HEK293 (cell line): ENCODE results near the gene THPO.

Experiments used
- HOXC10 ChIP-seq: sonication (generic); formaldehyde crosslinking; IDR thresholded peaks from 2 replicates; pipeline ENCODE4 v1.8.1; 2023; ENCODE audit warnings: mild to moderate bottlenecking, missing genetic modification reagents
- SALL2 ChIP-seq: fragments of 450-650 bp; formaldehyde crosslinking; IDR thresholded peaks from 2 replicates; pipeline ENCODE4 v1.5.0; 2017; ENCODE audit warnings: missing biosample characterization, mild to moderate bottlenecking, missing genetic modification characterization, borderline replicate concordance
- SCRT2 ChIP-seq: fragments of 450-650 bp; formaldehyde crosslinking; IDR thresholded peaks from 2 replicates; pipeline ENCODE4 v1.5.1; 2016; ENCODE audit warnings: missing biosample characterization, missing genetic modification characterization
- ZEB2 ChIP-seq: fragments of 450-650 bp; formaldehyde crosslinking; IDR thresholded peaks from 2 replicates; pipeline ENCODE4 v1.5.1; 2016; ENCODE audit warnings: missing biosample characterization, missing genetic modification characterization
- ZNF114 ChIP-seq: fragments of 450-650 bp; formaldehyde crosslinking; IDR thresholded peaks from 2 replicates; pipeline ENCODE4 v1.5.0; 2017; ENCODE audit warnings: missing biosample characterization, missing genetic modification characterization
- ZNF121 ChIP-seq: fragments of 450-650 bp; formaldehyde crosslinking; IDR thresholded peaks from 2 replicates; pipeline ENCODE4 v1.5.1; 2016; ENCODE audit warnings: missing biosample characterization, missing genetic modification characterization
- ZNF155 ChIP-seq: fragments of 450-650 bp; formaldehyde crosslinking; IDR thresholded peaks from 2 replicates; pipeline ENCODE4 v1.5.1; 2016; ENCODE audit warnings: missing biosample characterization, missing genetic modification characterization
- ZNF19 ChIP-seq: fragments of 450-650 bp; formaldehyde crosslinking; IDR thresholded peaks from 2 replicates; pipeline ENCODE4; 2016; ENCODE audit warnings: missing biosample characterization, missing genetic modification characterization, low read depth
- ZNF214 ChIP-seq: fragments of 450-650 bp; formaldehyde crosslinking; IDR thresholded peaks from 2 replicates; pipeline ENCODE4 v1.5.1; 2017; ENCODE audit warnings: missing biosample characterization, mild to moderate bottlenecking, missing genetic modification characterization, borderline replicate concordance
- ZNF23 ChIP-seq: fragments of 450-650 bp; formaldehyde crosslinking; IDR thresholded peaks from 2 replicates; pipeline ENCODE4 v1.5.1; 2016; ENCODE audit warnings: missing biosample characterization, missing genetic modification characterization, borderline replicate concordance
- ZNF248 ChIP-seq: fragments of 450-650 bp; formaldehyde crosslinking; IDR thresholded peaks from 2 replicates; pipeline ENCODE4 v1.5.1; 2017; ENCODE audit warnings: missing biosample characterization, missing genetic modification characterization
- ZNF274 ChIP-seq, 2 experiments: fragments of 200-500 bp in 1 of 2; fragments of 450-650 bp in 1 of 2; sonication (Bioruptor generic) in 1 of 2; formaldehyde crosslinking in 1 of 2; IDR thresholded peaks; 2 replicates each; pipeline versions ENCODE4 v1.5.1 to v1.6.1; 2014 to 2016; ENCODE audit warnings: borderline replicate concordance in 1 of 2, inconsistent platforms in 1 of 2, low read length in 1 of 2, missing biosample characterization in 1 of 2, missing genetic modification characterization in 1 of 2
- ZNF394 ChIP-seq: fragments of 450-650 bp; formaldehyde crosslinking; IDR thresholded peaks from 2 replicates; pipeline ENCODE4 v1.5.1; 2016; ENCODE audit warnings: missing biosample characterization, missing genetic modification characterization, mild to moderate bottlenecking, moderate library complexity, borderline replicate concordance
- ZNF426 ChIP-seq: fragments of 450-650 bp; formaldehyde crosslinking; IDR thresholded peaks from 2 replicates; pipeline ENCODE4 v1.5.1; 2017; ENCODE audit warnings: missing biosample characterization, missing genetic modification characterization, mild to moderate bottlenecking, inconsistent platforms, moderate library complexity
- ZNF433 ChIP-seq: fragments of 450-650 bp; formaldehyde crosslinking; IDR thresholded peaks from 2 replicates; pipeline ENCODE4 v1.5.1; 2016; ENCODE audit warnings: missing biosample characterization, missing genetic modification characterization, low read depth
- ZNF48 ChIP-seq: fragments of 450-650 bp; formaldehyde crosslinking; IDR thresholded peaks from 2 replicates; pipeline ENCODE4 v1.5.1; 2016; ENCODE audit warnings: missing biosample characterization, missing genetic modification characterization
- ZNF530 ChIP-seq: fragments of 450-650 bp; formaldehyde crosslinking; IDR thresholded peaks from 2 replicates; pipeline ENCODE4 v1.5.1; 2016; ENCODE audit warnings: low read depth, missing biosample characterization, missing genetic modification characterization
- ZNF596 ChIP-seq: fragments of 450-650 bp; IDR thresholded peaks from 2 replicates; pipeline ENCODE4 v1.5.0; 2018; ENCODE audit warnings: missing biosample characterization, mild to moderate bottlenecking, missing genetic modification characterization, moderate library complexity
- ZNF621 ChIP-seq: fragments of 450-650 bp; formaldehyde crosslinking; IDR thresholded peaks from 2 replicates; pipeline ENCODE4 v1.5.1; 2017; ENCODE audit warnings: missing biosample characterization, missing genetic modification characterization
- ZNF677 ChIP-seq: fragments of 450-650 bp; IDR thresholded peaks from 2 replicates; pipeline ENCODE4 v1.5.0; 2018; ENCODE audit warnings: missing biosample characterization, mild to moderate bottlenecking, missing genetic modification characterization, moderate library complexity
- ZNF701 ChIP-seq: fragments of 450-650 bp; formaldehyde crosslinking; IDR thresholded peaks from 2 replicates; pipeline ENCODE4 v1.5.1; 2016; ENCODE audit warnings: missing biosample characterization, missing genetic modification characterization
- ZNF830 ChIP-seq: fragments of 450-650 bp; IDR thresholded peaks from 2 replicates; pipeline ENCODE4 v1.5.0; 2018; ENCODE audit warnings: missing biosample characterization, missing genetic modification characterization, low read depth, mild to moderate bottlenecking, moderate library complexity
- TF ChIP-seq, protein P1 (sequence below): fragments of 450-650 bp; formaldehyde crosslinking; optimal IDR thresholded peaks from 2 replicates; pipeline ENCODE3; 2016; ENCODE audit warnings: missing biosample characterization, mild to moderate bottlenecking, missing genetic modification characterization
- TF ChIP-seq, protein P2 (sequence below): fragments of 450-650 bp; IDR thresholded peaks from 2 replicates; pipeline ENCODE4 v1.5.1; 2018; ENCODE audit warnings: missing biosample characterization, missing genetic modification characterization
- TF ChIP-seq, protein P3 (sequence below): fragments of 450-650 bp; formaldehyde crosslinking; IDR thresholded peaks from 2 replicates; pipeline ENCODE4 v1.5.1; 2016; ENCODE audit warnings: missing biosample characterization, missing genetic modification characterization
- TF ChIP-seq, protein P4 (sequence below): sonication (generic); formaldehyde crosslinking; IDR thresholded peaks from 2 replicates; pipeline ENCODE4 v1.8.1; 2022; ENCODE audit warnings: mild to moderate bottlenecking, moderate library complexity, missing genetic modification reagents
- TF ChIP-seq, protein P5 (sequence below): fragments of 450-650 bp; formaldehyde crosslinking; IDR thresholded peaks from 2 replicates; pipeline ENCODE4 v1.5.1; 2016; ENCODE audit warnings: missing biosample characterization, missing genetic modification characterization
- TF ChIP-seq, protein P6 (sequence below): fragments of 450-650 bp; formaldehyde crosslinking; IDR thresholded peaks from 2 replicates; pipeline ENCODE4 v1.5.1; 2016; ENCODE audit warnings: missing biosample characterization, missing genetic modification characterization
- TF ChIP-seq, protein P7 (sequence below): fragments of 450-650 bp; formaldehyde crosslinking; IDR thresholded peaks from 2 replicates; pipeline ENCODE4 v1.5.1; 2016; ENCODE audit warnings: missing biosample characterization, missing genetic modification characterization

THPO gene

DNA sequence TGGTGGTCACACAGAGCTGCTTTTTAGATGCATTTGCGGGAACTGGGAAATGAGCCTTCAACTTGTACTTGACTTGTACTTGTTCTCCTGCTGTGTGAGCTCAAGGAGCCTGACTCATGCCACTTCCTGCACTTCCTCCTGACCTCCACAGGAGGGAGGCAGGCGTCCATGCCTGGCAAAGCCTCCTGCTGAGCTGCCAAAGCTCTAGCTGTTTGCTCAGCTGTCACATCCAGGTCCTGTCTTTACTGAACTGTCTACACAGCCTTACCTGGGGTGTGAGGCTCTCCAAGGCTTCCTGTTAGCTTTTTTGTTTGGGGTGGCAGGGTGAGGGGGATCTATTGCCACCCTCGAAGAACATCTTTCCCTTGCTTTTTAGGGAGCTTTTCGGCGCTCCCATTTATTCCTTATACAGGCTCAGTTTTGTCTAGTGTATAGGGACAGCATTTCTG is 6.4 kb downstream of the THPO start (continued):
- TF ChIP-seq, protein P1, sequence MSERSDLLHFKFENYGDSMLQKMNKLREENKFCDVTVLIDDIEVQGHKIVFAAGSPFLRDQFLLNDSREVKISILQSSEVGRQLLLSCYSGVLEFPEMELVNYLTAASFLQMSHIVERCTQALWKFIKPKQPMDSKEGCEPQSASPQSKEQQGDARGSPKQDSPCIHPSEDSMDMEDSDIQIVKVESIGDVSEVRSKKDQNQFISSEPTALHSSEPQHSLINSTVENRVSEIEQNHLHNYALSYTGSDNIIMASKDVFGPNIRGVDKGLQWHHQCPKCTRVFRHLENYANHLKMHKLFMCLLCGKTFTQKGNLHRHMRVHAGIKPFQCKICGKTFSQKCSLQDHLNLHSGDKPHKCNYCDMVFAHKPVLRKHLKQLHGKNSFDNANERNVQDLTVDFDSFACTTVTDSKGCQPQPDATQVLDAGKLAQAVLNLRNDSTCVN (tag by site-specific recombination): no peak
- TF ChIP-seq, protein P2, sequence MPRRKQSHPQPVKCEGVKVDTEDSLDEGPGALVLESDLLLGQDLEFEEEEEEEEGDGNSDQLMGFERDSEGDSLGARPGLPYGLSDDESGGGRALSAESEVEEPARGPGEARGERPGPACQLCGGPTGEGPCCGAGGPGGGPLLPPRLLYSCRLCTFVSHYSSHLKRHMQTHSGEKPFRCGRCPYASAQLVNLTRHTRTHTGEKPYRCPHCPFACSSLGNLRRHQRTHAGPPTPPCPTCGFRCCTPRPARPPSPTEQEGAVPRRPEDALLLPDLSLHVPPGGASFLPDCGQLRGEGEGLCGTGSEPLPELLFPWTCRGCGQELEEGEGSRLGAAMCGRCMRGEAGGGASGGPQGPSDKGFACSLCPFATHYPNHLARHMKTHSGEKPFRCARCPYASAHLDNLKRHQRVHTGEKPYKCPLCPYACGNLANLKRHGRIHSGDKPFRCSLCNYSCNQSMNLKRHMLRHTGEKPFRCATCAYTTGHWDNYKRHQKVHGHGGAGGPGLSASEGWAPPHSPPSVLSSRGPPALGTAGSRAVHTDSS (tag by site-specific recombination): no peak
- TF ChIP-seq ZEB2 (no peak), ZNF621 (no peak), ZNF48 (tag by site-specific recombination) (no peak), ZNF248 (tag by site-specific recombination) (no peak), ZNF155 (tag by site-specific recombination) (no peak), ZNF19 (no peak), ZNF596 (tag by site-specific recombination) (no peak), SCRT2 (tag by site-specific recombination) (no peak), SALL2 (tag by site-specific recombination) (no peak), ZNF701 (tag by site-specific recombination) (no peak), ZNF530 (tag by site-specific recombination) (no peak), ZNF23 (tag by site-specific recombination) (no peak), ZNF677 (no peak), ZNF114 (no peak), ZNF394 (no peak), ZNF214 (tag by site-specific recombination) (no peak), ZNF121 (no peak), HOXC10 (CRISPR knock-in tag) (no peak), ZNF830 (tag by site-specific recombination) (no peak), ZNF274 (IDR thresholded peaks at IDR 0.05; ENCODE audit: low read length) (no peak), ZNF274 (tag by site-specific recombination; IDR thresholded peaks at IDR 0.05; ENCODE audit: borderline replicate concordance) (no peak), ZNF426 (tag by site-specific recombination) (no peak), ZNF433 (tag by site-specific recombination) (no peak)
- TF ChIP-seq, protein P3, sequence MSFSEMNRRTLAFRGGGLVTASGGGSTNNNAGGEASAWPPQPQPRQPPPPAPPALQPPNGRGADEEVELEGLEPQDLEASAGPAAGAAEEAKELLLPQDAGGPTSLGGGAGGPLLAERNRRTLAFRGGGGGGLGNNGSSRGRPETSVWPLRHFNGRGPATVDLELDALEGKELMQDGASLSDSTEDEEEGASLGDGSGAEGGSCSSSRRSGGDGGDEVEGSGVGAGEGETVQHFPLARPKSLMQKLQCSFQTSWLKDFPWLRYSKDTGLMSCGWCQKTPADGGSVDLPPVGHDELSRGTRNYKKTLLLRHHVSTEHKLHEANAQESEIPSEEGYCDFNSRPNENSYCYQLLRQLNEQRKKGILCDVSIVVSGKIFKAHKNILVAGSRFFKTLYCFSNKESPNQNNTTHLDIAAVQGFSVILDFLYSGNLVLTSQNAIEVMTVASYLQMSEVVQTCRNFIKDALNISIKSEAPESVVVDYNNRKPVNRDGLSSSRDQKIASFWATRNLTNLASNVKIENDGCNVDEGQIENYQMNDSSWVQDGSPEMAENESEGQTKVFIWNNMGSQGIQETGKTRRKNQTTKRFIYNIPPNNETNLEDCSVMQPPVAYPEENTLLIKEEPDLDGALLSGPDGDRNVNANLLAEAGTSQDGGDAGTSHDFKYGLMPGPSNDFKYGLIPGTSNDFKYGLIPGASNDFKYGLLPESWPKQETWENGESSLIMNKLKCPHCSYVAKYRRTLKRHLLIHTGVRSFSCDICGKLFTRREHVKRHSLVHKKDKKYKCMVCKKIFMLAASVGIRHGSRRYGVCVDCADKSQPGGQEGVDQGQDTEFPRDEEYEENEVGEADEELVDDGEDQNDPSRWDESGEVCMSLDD (tag by site-specific recombination): no peak
- TF ChIP-seq, protein P4, sequence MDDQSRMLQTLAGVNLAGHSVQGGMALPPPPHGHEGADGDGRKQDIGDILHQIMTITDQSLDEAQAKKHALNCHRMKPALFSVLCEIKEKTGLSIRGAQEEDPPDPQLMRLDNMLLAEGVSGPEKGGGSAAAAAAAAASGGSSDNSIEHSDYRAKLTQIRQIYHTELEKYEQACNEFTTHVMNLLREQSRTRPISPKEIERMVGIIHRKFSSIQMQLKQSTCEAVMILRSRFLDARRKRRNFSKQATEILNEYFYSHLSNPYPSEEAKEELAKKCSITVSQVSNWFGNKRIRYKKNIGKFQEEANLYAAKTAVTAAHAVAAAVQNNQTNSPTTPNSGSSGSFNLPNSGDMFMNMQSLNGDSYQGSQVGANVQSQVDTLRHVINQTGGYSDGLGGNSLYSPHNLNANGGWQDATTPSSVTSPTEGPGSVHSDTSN (CRISPR knock-in tag): no peak
- TF ChIP-seq, protein P5, sequence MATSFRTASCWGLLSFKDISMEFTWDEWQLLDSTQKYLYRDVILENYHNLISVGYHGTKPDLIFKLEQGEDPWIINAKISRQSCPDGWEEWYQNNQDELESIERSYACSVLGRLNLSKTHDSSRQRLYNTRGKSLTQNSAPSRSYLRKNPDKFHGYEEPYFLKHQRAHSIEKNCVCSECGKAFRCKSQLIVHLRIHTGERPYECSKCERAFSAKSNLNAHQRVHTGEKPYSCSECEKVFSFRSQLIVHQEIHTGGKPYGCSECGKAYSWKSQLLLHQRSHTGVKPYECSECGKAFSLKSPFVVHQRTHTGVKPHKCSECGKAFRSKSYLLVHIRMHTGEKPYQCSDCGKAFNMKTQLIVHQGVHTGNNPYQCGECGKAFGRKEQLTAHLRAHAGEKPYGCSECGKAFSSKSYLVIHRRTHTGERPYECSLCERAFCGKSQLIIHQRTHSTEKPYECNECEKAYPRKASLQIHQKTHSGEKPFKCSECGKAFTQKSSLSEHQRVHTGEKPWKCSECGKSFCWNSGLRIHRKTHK (tag by site-specific recombination): no peak
- TF ChIP-seq, protein P6, sequence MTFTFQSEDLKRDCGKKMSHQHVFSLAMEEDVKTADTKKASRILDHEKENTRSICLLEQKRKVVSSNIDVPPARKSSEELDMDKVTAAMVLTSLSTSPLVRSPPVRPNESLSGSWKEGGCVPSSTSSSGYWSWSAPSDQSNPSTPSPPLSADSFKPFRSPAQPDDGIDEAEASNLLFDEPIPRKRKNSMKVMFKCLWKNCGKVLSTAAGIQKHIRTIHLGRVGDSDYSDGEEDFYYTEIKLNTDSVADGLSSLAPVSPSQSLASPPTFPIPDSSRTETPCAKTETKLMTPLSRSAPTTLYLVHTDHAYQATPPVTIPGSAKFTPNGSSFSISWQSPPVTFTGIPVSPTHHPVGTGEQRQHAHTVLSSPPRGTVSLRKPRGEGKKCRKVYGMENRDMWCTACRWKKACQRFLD (tag by site-specific recombination): no peak
- TF ChIP-seq, protein P7, sequence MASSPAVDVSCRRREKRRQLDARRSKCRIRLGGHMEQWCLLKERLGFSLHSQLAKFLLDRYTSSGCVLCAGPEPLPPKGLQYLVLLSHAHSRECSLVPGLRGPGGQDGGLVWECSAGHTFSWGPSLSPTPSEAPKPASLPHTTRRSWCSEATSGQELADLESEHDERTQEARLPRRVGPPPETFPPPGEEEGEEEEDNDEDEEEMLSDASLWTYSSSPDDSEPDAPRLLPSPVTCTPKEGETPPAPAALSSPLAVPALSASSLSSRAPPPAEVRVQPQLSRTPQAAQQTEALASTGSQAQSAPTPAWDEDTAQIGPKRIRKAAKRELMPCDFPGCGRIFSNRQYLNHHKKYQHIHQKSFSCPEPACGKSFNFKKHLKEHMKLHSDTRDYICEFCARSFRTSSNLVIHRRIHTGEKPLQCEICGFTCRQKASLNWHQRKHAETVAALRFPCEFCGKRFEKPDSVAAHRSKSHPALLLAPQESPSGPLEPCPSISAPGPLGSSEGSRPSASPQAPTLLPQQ (tag by site-specific recombination): no peak
